Adrenal gland (tissue), 5 donors: ENCODE data around the gene NDUFA11.
"Not testable (repeated sequence)": the region's sequence is repeated elsewhere in the genome, so short reads cannot be mapped to it uniquely, and the experiment has no call there.

Experiments used
- CTCF ChIP-seq, 6 experiments: fragments of 450-650 bp in 4 of 6; fragments of 200-600 bp in 2 of 6; sonication (generic) in 1 of 6; IDR thresholded peaks; 1 replicate in 5 of 6; 2 replicates in 1 of 6; pipeline versions ENCODE4 v1.5.1 to v1.8.0; 2016 to 2021; ENCODE audit warnings: antibody characterized with exemption in 6 of 6, mild to moderate bottlenecking in 2 of 6, moderate library complexity in 1 of 6
- POLR2A ChIP-seq, 2 donors: fragments of 450-650 bp; IDR thresholded peaks; one replicate each; pipeline ENCODE4 v1.6.1; 2017; ENCODE audit warnings: antibody characterized with exemption in 2 of 2, mild to moderate bottlenecking in 2 of 2, moderate library complexity in 1 of 2
- donor health status: DM: no; HTN: no; CAD: no.

- TF ChIP-seq CTCF, POLR2A (IDR thresholded peaks at IDR 0.05): not testable (repeated sequence)
These were observed 55.7 kb downstream of the NDUFA11 start for GRCh38 chr19:5847846-5848245.
